Ishikawa (cell line): Measurements from ENCODE around the gene PRAMEF1.

Experiments
- CEBPB ChIP-seq: IDR thresholded peaks from 2 replicates; pipeline ENCODE4 v1.6.1; 2012
- CREB1 ChIP-seq: IDR thresholded peaks from 2 replicates; pipeline ENCODE4 v1.6.1; 2012; ENCODE audit warnings: low read depth
- EGR1 ChIP-seq: IDR thresholded peaks from 2 replicates; pipeline ENCODE4 v1.6.1; 2012
- EP300 ChIP-seq: IDR thresholded peaks from 2 replicates; pipeline ENCODE4 v1.6.1; 2012; ENCODE audit warnings: borderline replicate concordance
- FOXM1 ChIP-seq: IDR thresholded peaks from 2 replicates; pipeline ENCODE4 v1.6.1; 2012; ENCODE audit warnings: low read depth, borderline replicate concordance
- MAX ChIP-seq: IDR thresholded peaks from 2 replicates; pipeline ENCODE4 v1.6.1; 2012
- NFIC ChIP-seq: IDR thresholded peaks from 2 replicates; pipeline ENCODE4 v1.6.1; 2012
- RAD21 ChIP-seq: IDR thresholded peaks from 2 replicates; pipeline ENCODE4 v1.6.1; 2012; ENCODE audit warnings: low read depth
- REST ChIP-seq: IDR thresholded peaks from 2 replicates; pipeline ENCODE4 v1.6.1; 2012; ENCODE audit warnings: low read depth, mild to moderate bottlenecking
- TAF1 ChIP-seq: IDR thresholded peaks from 2 replicates; pipeline ENCODE4 v1.6.1; 2012; ENCODE audit warnings: low read depth, mild to moderate bottlenecking
- TCF12 ChIP-seq: IDR thresholded peaks from 2 replicates; pipeline ENCODE4 v1.6.1; 2012; ENCODE audit warnings: low read depth
- TEAD4 ChIP-seq: IDR thresholded peaks from 2 replicates; pipeline ENCODE4 v1.6.1; 2012
- USF1 ChIP-seq: IDR thresholded peaks from 2 replicates; pipeline ENCODE4 v1.6.1; 2012
- YY1 ChIP-seq: IDR thresholded peaks from 2 replicates; pipeline ENCODE4 v1.6.1; 2012; ENCODE audit warnings: low read depth
- ZBTB7A ChIP-seq: IDR thresholded peaks from 2 replicates; pipeline ENCODE4 v1.6.1; 2012; ENCODE audit warnings: low read depth

The PRAMEF1 gene

GRCh38 chr1:12769031-12769430 is 22.2 kb upstream of the PRAMEF1 start:
- TF ChIP-seq FOXM1 (no peak), TEAD4 (no peak), CEBPB (no peak), TCF12 (no peak), EGR1 (no peak), CREB1 (no peak), YY1 (no peak), RAD21 (no peak), REST (no peak), ZBTB7A (no peak), TAF1 (no peak), EP300 (no peak), USF1 (no peak), NFIC (no peak), MAX (no peak)

- TF ChIP-seq RAD21: no peak
- no peak for TF ChIP-seq YY1
- TF ChIP-seq CEBPB: no peak
- no peak for TF ChIP-seq MAX
- TF ChIP-seq EGR1: no peak
- TF ChIP-seq NFIC: no peak
- no peak for TF ChIP-seq ZBTB7A
- no peak for TF ChIP-seq CREB1
- TF ChIP-seq FOXM1: no peak
- no peak for TF ChIP-seq TEAD4
- no peak for TF ChIP-seq REST
- no peak for TF ChIP-seq TAF1
- TF ChIP-seq TCF12: no peak
- TF ChIP-seq EP300: no peak
- TF ChIP-seq USF1: no peak
Observed at GRCh38 chr1:12769976-12770505, 21.2 kb upstream of the PRAMEF1 start.

- no peak for TF ChIP-seq RAD21
- no peak for TF ChIP-seq TAF1
- TF ChIP-seq YY1: no peak
- no peak for TF ChIP-seq MAX
- TF ChIP-seq NFIC: no peak
- TF ChIP-seq TCF12: no peak
- no peak for TF ChIP-seq CEBPB
- no peak for TF ChIP-seq EP300
- no peak for TF ChIP-seq REST
- no peak for TF ChIP-seq CREB1
- TF ChIP-seq USF1: no peak
- no peak for TF ChIP-seq TEAD4
- no peak for TF ChIP-seq ZBTB7A
- no peak for TF ChIP-seq EGR1
- TF ChIP-seq FOXM1: no peak
Observed at GRCh38 chr1:12770620-12771019, 20.6 kb upstream of the PRAMEF1 start.

GRCh38 chr1:12771186-12771585 is 20.0 kb upstream of the PRAMEF1 start:
- TF ChIP-seq USF1: no peak
- TF ChIP-seq TCF12: no peak
- no peak for TF ChIP-seq NFIC
- TF ChIP-seq TEAD4: no peak
- no peak for TF ChIP-seq REST
- no peak for TF ChIP-seq ZBTB7A
- TF ChIP-seq EP300: no peak
- no peak for TF ChIP-seq FOXM1
- no peak for TF ChIP-seq RAD21
- TF ChIP-seq EGR1: no peak
- TF ChIP-seq TAF1: no peak
- no peak for TF ChIP-seq CEBPB
- no peak for TF ChIP-seq YY1
- no peak for TF ChIP-seq CREB1
- TF ChIP-seq MAX: no peak
